SK-N-MC (cell line): Measurements from ENCODE around the gene CDH15.

Experiments
- EZH2 ChIP-seq: fragments of 200-600 bp; sonication (generic); IDR thresholded peaks from one replicate; pipeline ENCODE4 v1.6.1; 2017; ENCODE audit warnings: antibody characterized with exemption
- POLR2AphosphoS5 ChIP-seq: IDR thresholded peaks from 2 replicates; pipeline ENCODE4 v1.6.1; 2012; ENCODE audit warnings: mild to moderate bottlenecking, low read depth, low read length, borderline replicate concordance

- TF ChIP-seq POLR2AphosphoS5, result no peak
- TF ChIP-seq EZH2, result no peak
Measured at GRCh38 chr16:89130448-89130847, 41.1 kb upstream of the CDH15 start.
